Measurements from ENCODE around the gene SPRR1A.

The SPRR1A gene

GRCh38 chr1:152997901-152998300 lies 14.0 kb downstream of the SPRR1A start:
- POLR2A ChIA-PET, result no interaction called here
- Histone ChIP-seq H3K4me1 (ENCODE audit: control insufficient read depth, insufficient read depth, low read length) (no peaks in the 10 kb centered on the region), H3K9me3 (ENCODE audit: control insufficient read depth, insufficient read depth, low read depth, low read length) (no peaks in the 10 kb centered on the region)

DNA sequence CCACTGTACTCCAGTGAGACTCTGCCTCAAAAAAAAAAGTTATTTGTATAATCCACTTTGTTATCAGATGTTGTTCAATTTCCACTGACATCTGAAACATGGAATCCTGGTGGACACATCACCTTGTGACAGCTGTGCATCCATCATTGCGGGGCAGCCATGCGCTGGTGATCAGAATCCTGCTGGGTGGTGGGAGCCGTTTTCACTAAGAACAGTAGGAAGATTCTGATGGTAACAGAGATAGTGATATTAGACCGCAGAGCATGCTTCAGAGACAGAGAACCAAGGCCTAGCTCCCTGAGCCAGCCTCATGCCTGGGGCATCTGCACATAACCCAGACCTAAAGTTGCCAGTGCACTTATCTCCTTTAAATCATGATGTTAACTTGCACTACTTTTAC lies 14.6 kb downstream of the SPRR1A start:
- Histone ChIP-seq H3K36me3 (ENCODE audit: control insufficient read depth in 2 of 2, insufficient read depth in 1 of 2, low read length in 2 of 2) (no peaks in the 10 kb centered on the region), H3K4me3 (ENCODE audit: low read depth, low read length) (no peak overlapping the region), H3K27ac (ENCODE audit: extremely low read depth, low read depth, low read length) (no peak overlapping the region), H3K9me3 (ENCODE audit: control insufficient read depth, insufficient read depth, low read depth, low read length) (no peaks in the 10 kb centered on the region), H3K4me1 (ENCODE audit: control insufficient read depth, insufficient read depth, low read length) (no peaks in the 10 kb centered on the region)
- ChIA-PET CTCF (no interaction called here), POLR2A (no interaction called here)
- TF ChIP-seq ZNF48 (tag by site-specific recombination; IDR thresholded peaks at IDR 0.05) (no peak), ZNF157 (tag by site-specific recombination; IDR thresholded peaks at IDR 0.05) (no peak), ZNF449 (tag by site-specific recombination; IDR thresholded peaks at IDR 0.05) (no peak), ZNF530 (tag by site-specific recombination; IDR thresholded peaks at IDR 0.05; ENCODE audit: low read depth) (no peak), ZNF302 (tag by site-specific recombination; IDR thresholded peaks at IDR 0.05; ENCODE audit: low read depth) (no peak), ZBTB48 (tag by site-specific recombination; IDR thresholded peaks at IDR 0.05) (no peak), ZNF112 (tag by site-specific recombination; IDR thresholded peaks at IDR 0.05) (no peak), MZF1 (tag by site-specific recombination; IDR thresholded peaks at IDR 0.05; ENCODE audit: borderline replicate concordance) (no peak), ZNF701 (tag by site-specific recombination; IDR thresholded peaks at IDR 0.05) (no peak), EGR2 (tag by site-specific recombination; IDR thresholded peaks at IDR 0.05; ENCODE audit: low read depth) (no peak)
- TF ChIP-seq, protein P1, sequence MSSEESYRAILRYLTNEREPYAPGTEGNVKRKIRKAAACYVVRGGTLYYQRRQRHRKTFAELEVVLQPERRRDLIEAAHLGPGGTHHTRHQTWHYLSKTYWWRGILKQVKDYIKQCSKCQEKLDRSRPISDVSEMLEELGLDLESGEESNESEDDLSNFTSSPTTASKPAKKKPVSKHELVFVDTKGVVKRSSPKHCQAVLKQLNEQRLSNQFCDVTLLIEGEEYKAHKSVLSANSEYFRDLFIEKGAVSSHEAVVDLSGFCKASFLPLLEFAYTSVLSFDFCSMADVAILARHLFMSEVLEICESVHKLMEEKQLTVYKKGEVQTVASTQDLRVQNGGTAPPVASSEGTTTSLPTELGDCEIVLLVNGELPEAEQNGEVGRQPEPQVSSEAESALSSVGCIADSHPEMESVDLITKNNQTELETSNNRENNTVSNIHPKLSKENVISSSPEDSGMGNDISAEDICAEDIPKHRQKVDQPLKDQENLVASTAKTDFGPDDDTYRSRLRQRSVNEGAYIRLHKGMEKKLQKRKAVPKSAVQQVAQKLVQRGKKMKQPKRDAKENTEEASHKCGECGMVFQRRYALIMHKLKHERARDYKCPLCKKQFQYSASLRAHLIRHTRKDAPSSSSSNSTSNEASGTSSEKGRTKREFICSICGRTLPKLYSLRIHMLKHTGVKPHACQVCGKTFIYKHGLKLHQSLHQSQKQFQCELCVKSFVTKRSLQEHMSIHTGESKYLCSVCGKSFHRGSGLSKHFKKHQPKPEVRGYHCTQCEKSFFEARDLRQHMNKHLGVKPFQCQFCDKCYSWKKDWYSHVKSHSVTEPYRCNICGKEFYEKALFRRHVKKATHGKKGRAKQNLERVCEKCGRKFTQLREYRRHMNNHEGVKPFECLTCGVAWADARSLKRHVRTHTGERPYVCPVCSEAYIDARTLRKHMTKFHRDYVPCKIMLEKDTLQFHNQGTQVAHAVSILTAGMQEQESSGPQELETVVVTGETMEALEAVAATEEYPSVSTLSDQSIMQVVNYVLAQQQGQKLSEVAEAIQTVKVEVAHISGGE (tag by site-specific recombination; conservative IDR thresholded peaks at IDR 0.05; ENCODE audit: low read depth), result no peak

More at GRCh38 chr1:152997901-152998300, 14.0 kb downstream of the SPRR1A start:
- TF ChIP-seq ZNF157 (tag by site-specific recombination; IDR thresholded peaks at IDR 0.05), result no peak
- TF ChIP-seq ZNF561 (tag by site-specific recombination; IDR thresholded peaks at IDR 0.05; ENCODE audit: borderline replicate concordance), result no peak
- TF ChIP-seq GLI2 (tag by site-specific recombination; IDR thresholded peaks at IDR 0.05; ENCODE audit: borderline replicate concordance, low read depth), result no peak
- no peak for TF ChIP-seq ZNF623 (tag by site-specific recombination; IDR thresholded peaks at IDR 0.05)
- TF ChIP-seq ZNF324 (tag by site-specific recombination; IDR thresholded peaks at IDR 0.05), result no peak
- TF ChIP-seq SP3 (tag by site-specific recombination; IDR thresholded peaks at IDR 0.05), result no peak
- TF ChIP-seq SCRT1 (tag by site-specific recombination; IDR thresholded peaks at IDR 0.05; ENCODE audit: borderline replicate concordance), result no peak
- TF ChIP-seq ZNF398 (tag by site-specific recombination; IDR thresholded peaks at IDR 0.05), result no peak
- Histone ChIP-seq H3K4me3 (ENCODE audit: low read depth, low read length) (no peak overlapping the region), H3K36me3 (ENCODE audit: control insufficient read depth in 2 of 2, insufficient read depth in 1 of 2, low read length in 2 of 2) (no peaks in the 10 kb centered on the region), H3K27ac (ENCODE audit: extremely low read depth, low read depth, low read length) (no peak overlapping the region)
- CTCF ChIA-PET, result no interaction called here

Measured in HEK293 (cell line).